Activated gamma-delta T cell treated with anti-CD3 and anti-CD28 coated beads, Interleukin-2, amount 50 U/mL, for 16 hours (primary cell): ENCODE data around the gene PABPC1L.

Experiments used
- DNase-seq: peaks from one replicate; pipeline ENCODE4 v3.0.0-alpha.2; 2020; ENCODE audit warnings: low read depth

Gene PABPC1L

DNA sequence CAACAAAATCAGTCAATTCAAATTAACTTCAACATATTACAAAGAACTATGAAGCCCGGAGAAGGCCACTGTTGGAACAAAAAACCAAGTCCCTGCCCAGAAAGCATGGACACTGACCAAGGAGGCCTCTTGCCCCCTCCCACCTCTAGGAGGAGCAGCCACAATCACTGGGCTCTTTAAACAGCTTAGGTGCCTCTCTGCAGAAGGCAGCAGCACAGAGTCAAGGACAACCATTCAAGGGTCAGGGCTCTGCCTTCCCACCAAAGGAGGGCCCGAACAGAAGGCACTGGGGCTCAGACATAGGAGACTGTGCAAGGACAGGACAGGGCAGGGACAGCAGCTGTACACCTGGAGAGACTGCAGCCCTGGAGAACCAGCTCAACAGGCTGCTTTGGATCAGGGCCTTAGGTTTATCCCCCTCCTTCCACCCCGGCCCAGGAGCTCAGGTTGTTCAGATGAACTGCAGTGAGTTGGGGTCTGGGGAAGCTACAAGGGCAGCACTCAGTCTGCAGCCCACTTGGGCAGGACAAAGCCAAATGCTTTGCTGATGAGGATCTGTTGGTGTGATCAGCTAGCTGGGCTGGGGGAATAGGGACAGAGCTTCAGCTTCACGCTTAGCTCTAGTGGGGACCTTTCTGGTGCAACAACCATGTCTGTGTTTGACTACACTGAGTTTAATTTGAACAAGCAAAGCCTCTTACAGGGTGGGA is 32.6 kb downstream of the PABPC1L start:
- DNase-seq = no peak

DNA sequence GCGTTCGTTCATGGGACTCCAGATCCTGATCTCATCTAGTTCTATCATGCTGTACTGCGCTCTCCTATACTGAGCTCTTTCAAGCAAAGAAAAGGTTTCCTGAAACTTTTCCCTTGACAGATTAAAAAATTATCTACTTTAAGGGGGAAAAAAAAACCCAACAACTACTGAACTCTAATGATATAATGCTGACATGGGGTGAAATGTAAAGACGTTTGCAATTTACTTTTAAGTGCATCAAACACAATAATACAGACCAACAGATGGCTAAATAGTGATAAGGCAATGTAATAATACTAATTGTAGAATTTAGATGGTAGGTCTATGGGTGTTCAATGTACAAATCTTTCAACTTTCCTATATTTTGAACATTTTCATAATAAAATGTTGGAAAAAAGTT is 34.0 kb downstream of the PABPC1L start:
- no peak for DNase-seq

DNA sequence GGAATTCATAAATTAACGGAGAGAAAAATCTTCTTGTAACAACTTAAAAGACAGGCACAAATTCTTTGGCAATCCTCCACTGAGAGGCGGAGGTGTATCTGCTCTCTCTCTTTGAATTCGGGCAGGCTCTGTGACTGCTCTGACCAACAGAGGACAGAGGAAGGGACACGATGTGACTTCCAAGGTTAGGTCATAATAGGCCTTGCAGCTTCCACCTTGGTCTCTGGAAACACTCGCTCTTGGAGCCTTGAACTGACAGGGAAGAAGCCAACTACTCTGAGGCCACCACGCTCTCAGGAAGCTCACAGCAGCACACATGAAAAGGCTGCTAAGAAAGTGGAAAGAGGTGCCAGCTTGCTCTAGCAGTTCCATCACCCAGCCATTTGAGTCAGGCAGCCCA is 35.4 kb downstream of the PABPC1L start:
- no peak for DNase-seq

DNA sequence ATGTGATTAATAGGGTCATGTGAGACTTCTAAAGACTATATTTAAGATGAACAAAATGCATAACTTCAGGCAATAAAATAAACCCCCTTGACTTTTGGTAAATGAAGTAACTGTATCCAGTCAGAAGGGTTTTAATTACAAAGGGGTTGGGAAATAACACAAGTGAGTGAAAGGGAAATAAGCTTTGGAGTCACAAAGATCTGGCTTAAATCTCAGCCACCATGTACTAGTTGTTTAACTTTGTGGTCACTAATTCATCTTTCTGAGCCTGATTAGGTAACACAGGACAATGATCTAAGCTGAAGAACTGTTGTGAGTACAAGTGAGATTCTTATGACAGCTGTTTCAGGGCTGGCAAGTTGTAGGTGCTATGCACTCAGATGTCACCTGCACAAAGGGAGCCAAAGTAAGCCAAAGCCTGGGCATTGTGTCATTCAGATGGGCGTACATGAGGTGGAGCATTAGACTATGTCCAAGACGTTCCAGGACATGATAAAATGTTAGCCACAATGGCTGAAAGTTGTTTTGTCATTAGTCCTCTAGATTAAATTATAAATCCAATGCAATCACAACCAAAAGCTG is 36.5 kb downstream of the PABPC1L start:
- DNase-seq = no peak

DNA sequence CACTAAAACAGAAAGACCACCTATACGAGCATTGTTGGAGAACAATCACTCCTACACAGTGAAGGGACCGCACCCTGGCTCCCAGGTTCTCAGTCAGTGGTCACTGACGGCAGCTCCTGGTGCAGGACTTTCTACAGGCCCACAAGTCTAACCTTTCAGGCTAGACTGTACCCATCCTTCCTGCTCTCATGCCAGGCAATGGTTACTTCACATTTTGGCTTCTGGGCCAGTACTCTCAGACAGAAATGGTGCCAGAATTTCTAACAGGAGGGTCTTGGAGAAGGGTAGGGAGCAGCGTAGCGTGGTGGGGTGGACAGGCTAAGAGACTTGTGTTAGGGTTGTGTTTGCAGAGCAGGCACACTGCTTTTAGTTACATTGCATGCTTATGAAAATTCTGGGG is 38.2 kb downstream of the PABPC1L start:
- DNase-seq = no peak

DNA sequence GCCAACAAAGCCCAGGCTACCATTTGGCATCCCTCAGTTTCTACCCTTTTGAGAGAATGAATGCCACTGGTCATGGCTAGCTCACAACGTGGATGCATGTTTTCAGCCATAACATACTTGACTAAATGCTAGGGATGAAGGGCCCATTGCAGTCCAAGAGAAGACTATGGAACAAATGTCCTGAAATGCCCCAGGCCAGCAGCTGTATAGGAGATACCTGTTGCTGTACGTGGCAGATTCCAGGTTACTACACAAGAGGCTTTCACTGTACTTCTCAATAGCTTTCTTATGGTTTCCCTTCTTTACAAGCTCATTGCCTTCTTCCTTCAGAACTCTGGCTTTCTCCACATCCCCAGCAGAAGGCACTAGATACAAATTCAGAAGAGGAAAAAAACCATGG is 38.7 kb downstream of the PABPC1L start:
- DNase-seq = no peak

DNA sequence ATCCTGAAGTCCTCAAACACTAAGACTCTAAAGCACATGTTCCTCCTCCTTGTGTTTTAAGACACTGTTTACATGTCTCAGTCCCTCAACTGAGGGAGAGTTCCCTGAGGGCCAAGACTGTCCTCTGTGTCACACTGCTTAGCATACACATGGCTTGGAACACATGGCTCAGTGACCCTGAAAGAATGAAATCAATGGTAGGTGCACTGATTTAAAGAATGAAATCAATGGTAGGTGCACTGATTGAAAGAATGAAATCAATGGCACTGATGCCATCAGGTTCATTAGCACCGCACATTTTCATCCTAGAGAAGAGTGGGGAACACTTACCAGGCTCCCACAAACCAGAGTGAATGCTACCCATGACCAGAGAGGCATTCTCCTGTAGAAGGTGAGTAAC is 40.5 kb downstream of the PABPC1L start:
- DNase-seq = no peak

DNA sequence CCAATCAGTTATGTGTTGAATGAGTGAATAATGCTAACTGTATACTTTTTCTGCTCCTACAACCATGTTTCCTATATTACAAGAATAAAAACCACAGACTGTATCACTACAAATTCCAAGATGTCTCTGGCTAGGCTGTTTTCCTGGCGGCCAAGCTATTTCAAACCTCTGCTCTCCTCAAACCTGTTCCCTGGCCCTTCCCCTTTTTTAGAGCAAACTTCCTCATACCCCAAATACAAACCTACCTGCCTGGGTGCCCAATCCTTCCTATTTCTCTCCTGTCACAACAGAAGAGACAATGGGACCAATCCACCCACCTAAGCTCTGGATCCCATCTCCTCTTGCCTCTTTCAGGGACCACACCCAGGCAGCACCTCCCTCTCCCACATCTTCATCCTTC is 42.9 kb downstream of the PABPC1L start:
- no peak for DNase-seq

DNA sequence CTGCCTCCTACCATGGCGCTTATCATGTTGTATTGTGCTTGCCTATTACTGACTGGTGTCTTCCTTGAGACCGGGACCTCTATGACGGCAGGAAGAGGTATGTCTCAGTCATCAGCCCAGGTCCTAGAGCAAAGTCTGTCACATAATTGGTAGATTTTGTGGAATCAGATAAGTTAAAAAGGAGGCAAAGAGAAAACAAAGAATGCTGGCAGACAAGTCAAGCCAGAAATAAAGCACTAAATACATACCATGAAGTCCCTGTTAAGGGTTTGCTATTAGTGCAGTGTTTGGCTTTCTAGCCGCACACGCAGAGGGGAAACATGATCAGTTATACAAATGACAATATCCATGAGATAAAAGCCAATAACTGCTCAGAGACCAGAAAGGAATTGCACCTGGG is 44.4 kb downstream of the PABPC1L start:
- no peak for DNase-seq

DNA sequence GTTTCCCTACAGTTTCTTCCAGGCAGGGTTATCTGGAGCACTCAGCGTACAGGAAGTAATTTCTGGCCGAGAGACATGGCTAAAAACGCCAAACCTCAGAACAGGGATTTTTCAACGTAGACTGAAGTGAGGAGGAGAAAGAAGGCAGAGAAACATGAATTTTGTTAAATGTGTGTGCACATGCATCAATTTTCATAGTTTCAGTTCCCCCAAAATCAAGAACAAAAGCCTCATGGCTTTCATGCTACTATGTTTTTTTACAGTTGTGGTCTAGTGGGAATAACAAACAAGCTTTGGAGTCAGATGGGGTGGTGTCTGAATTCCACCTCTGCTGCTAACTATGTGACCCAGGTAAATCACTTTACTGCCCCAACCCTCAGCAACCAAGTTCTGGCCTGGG is 45.4 kb downstream of the PABPC1L start:
- DNase-seq = no peak

DNA sequence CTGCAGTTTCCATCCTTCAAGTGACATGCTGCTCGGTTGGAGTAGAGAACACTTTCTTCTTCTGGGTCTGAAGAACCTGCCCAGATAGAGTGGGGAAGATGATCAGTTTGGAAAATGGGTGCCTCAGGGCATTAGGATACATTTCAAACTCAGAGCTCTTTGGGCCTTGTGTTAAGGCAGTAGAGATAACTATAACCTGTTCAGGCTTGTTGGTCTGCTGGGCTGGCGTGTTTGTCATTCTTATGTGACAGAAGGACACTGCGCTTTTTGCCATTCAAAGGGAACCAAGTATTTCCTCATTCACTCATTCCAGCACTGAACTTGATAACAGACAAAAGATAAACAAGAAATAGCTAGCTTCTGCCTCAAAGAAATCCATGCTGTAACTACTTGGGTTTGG is 46.5 kb downstream of the PABPC1L start:
- DNase-seq = no peak

DNA sequence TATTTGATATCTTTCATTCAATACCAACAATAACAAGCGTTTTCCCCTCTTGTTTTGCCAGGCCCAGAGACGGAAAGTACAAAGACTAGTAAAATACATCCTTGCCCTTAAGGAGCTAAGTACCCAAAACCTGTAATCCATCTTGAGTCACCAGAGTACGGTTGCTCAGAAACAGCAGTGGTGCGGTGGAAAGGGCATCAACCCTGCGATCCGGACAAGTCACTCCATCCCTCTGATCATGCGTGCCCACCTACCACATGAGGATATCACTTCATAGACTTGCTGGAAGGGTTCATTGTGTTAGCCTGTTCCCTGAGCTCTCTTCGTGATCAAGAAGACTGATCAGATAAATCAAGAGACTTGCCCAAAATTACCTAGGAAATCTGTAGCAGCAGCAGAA is 48.4 kb downstream of the PABPC1L start:
- no peak for DNase-seq

DNA sequence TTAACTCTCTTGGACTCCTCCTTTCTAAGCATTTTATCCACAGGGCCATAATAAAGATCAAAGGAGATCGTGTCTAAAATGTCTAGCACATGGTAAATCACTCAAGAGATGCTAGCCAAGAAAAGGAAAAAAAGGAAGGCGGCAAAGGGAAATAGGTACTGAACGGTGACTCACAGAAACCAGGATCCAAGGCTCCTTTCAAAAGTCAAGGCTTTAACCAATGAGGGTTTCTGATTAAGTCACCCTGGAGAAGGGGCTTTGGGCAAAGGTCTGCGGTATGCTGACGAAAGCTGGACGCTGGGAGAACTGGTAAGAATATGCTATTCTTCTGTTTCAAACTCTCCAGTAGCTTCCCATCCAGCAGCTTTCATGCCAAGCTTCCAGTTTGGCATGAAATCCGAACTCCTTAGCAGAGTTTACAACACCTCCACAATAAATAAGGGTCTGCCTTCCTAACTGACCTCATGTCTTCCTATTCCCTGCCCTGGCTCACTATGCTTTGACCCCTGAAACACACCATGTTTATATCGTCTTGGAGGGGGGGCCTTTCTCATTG is 49.3 kb downstream of the PABPC1L start:
- no peak for DNase-seq

DNA sequence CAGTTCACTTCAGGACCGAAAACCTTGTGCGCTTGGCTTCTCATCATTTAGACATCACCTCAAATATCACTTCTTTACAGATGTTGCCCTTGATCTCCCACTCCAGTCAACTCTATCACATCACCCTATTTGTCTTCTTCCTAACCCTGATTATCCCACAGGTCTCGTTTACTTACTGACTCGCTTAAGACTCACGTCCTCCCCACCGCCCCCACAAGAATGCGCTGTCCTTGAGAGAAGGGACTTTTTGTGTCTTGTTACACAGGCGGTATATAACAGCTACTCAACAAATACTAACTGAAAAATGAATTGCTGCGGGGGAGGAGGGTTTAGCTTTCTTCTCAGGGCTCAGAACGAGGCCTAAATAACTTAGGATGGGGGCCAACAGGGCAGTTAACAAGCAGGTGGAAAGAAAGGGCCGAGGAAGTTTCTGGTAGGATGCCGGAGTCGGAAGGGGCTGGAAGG is 49.8 kb downstream of the PABPC1L start:
- DNase-seq = peak; percentile 60

DNA sequence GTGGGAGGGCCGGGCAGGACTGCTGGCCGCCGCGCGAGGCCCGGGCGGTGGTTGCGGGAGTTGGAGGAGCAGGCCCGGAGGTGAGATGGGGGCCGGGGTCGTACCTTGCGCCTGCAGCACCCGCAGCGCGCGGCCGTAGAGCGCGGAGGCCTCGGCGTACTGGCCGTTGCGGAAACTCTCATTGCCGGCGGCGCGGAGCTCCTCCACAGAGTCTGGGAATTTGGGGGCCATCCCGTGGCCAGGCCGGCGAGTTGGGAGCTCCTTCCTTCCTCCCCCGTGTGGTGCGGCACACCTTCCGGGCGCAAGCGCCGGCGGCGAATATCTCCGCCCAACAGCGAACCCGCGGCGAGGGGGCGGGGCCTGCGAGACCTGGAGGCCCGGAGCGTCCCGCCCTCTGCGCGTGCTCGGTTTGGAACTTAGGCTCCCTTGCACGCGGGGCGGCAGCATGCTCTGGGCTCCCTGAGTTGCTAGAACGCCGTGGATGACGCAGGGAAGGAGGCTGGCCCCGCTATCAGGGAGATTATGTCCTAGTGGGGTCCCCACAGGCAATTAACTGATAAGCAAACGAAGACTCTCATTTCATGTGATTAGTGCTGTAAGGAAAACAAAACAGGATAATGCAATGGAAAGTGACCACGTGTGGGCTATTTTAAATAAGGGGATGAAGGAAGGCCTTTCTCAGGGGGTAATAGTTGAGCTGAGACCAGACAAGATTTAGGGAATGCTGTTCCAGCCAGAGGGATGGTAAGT is 50.4 kb downstream of the PABPC1L start, which contains the start of gene TOMM34:
TSS of gene TOMM34 (minus strand) at position 295 of the 750 bp plus-strand sequence. CDS start at position 231, 64 bp downstream.
- peak; percentile 92 for DNase-seq

DNA sequence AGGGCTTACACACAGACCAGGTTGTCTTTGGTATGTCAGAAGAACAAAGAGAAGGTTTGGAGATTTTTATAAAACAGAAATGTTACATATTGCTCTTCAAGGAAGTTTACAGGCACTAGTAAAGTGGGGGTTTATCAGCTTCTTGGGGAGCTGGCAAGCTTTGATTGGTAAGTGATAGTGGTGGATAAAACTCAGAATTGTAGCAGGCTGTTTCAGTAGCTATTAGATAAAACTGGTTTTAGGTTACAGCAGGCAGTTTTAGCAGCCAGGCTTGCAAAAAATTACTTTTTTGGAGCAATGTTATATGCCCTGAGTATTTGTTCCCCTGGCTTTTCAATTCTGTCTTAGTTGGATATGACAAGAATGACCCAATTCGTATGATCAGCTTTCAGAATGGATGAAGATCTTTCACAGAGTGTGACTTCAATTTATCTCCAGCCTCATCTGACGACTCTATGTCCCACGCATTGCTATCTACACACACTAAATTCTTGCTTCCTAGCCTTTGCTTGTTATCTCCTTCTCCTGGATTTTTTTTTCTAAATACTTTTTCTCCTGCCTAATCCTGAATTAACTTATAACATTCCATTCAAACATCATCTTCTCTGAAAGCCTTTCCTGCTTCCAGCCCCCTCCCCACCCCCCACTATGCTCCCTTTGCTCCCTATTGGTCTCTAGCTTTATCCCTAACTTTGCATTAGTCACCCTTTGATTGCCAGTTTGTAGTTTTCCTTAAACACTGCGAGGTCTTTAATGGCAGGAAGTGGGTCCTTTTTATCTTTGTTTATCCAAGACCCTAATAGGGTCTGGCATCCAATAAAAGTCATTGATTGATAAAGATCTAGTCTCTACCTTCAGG is 51.4 kb downstream of the PABPC1L start:
- DNase-seq = no peak

DNA sequence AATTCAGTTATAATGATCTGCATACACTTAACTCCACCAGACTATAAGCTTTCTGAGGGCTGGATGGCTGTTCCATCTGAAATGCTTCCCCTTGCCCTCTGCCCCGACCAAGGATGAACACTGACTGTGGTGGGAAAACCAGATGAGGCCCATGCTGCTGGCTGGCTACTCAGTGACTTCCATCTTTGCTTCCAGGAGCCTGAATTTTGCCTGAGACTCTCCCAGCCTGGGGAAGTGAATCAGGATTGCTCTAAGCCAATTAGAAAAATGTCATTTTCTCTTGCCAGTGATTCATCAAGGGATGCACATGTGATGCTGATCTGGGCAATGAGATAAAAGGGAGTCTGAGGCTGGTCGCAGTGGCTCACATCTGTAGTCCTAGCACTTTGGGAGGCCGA is 52.0 kb downstream of the PABPC1L start:
- DNase-seq = no peak

DNA sequence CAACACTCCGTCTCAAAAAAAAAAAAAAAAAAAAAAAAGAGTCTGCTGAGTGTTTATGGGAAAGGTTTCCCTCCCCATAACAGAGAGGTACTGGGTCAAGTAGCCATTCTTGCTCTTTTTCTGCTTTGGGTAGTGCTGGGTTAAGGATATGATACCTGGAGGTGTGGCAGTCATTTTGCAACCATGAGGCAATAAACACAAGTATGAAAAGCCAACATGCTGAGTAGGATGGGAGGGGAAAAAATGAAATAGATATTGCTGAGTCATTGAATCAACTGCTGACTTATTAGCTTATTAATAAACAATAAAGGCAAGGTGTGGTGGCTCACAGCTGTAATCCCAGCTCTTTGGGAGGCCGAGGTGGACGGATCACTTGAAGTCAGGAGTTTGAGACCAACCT is 52.6 kb downstream of the PABPC1L start:
- DNase-seq = no peak

DNA sequence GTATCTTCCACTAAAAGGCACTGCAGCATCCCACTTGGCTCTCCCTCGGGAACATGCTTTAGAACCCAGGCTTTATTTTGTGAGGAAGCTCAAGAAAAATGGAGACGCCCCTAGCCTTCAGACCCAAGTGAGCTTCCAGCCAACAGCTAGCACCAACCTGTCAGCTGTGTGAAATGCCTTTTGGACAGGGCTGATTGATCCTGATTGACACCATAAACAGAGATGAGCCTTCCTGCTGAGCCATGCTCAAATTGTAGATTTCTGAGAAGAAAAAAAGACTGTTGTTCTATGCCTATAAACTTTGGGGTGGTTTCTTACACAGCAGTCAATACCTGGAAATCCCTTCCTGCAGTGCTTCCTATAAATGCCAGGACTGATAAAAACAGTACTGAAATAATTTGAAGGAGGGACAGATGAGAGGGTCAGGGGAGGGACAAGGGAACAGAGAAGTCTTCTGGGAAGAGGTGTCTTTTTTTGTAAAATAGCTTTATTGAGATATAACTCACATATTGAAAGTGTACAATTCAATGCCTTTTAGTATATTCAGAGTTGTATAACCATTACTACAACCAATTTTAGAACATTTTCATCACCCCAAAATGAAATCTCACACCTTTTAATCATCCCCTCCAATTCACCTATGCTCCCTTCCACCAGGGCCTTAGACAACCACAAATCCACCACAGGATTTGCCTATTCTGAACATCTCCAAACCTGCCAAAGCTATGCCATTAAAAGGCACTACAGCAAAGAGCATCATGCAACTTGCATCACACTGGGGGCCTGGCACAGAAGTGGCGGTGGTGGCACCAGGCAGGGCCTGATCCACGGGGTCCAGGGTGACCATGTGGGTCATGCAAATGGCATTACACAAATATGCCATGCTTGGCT is 53.7 kb downstream of the PABPC1L start:
- DNase-seq = no peak

DNA sequence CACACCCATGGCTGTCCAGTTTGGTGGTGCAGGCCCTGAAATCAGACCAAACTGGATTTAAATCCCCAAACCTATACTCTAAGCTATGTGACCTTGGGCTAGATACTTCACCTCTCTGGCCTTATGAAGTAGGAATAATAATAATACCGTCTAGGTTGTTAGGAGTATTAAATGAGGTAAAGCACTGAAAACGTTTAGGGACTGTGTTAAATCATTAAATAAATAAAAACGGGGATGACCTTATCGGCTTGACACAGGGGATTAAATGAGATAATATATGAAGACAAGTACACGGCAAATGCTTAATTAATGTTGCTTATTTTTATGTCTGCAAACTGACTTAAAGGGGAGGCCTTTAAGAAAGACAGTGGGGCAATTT is 55.8 kb downstream of the PABPC1L start:
- DNase-seq = no peak
